Measurements from ENCODE around the gene IFFO2.

Gene IFFO2

DNA sequence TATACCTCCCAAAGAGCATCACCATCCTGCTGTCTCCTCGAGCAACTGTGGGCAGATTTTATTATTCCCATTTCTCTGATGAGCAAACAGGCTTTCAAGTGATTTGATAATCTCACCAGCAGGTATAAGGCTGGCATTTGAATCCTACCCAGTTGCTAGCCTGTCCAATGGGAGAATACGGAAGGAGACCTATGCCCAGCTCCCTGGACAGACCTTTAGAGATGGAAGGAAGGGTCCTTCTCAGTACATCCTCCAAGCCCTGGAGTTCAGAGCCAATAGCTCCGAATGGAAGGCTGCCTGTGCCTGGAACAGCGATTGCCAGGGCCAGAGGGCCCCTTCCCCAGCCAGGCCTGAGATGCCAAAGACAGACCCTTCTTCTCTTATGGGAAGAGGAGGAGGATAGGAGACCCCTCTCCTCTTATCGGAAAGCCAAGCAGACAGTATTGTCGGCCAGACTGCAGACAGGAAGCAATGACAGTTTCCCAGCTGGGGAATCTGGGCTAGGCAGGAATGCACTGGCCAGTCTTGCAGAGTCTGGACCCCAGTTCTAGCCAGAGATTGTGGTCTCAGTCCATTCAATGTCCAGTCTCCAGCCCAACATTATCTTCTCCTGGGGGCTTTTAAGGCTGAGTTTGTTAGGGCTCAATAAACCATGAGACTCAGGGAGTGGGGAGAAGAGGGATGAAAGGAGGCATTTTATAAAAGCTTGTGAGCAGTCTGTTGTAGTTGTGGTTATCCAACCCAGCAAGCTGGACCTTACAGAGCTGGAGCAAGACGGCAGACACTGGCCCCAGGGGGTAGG lies 2.0 kb downstream of the IFFO2 start:
- H3K9me3 ChIP-seq (ENCODE audit: low read length): no peaks in the 10 kb centered on the region
- no peak overlapping the region for H3K4me3 ChIP-seq (ENCODE audit: low read depth, low read length, poor library complexity, severe bottlenecking)
- H3K79me2 ChIP-seq (ENCODE audit: insufficient read depth, low read length): no peaks in the 10 kb centered on the region
- H3K4me1 ChIP-seq (ENCODE audit: insufficient read depth, low read length, severe bottlenecking): peaks cover 4% of the 10 kb centered on the region
- H3F3A ChIP-seq (ENCODE audit: insufficient read depth, low read length): no peaks in the 10 kb centered on the region
- no peak overlapping the region for H3K9ac ChIP-seq (ENCODE audit: low read length)
- peaks cover 6% of the 10 kb centered on the region; the same call in 1 of the 2 replicates for H3K27me3 ChIP-seq (ENCODE audit: insufficient read depth, low read length)
- TF ChIP-seq, protein P1, sequence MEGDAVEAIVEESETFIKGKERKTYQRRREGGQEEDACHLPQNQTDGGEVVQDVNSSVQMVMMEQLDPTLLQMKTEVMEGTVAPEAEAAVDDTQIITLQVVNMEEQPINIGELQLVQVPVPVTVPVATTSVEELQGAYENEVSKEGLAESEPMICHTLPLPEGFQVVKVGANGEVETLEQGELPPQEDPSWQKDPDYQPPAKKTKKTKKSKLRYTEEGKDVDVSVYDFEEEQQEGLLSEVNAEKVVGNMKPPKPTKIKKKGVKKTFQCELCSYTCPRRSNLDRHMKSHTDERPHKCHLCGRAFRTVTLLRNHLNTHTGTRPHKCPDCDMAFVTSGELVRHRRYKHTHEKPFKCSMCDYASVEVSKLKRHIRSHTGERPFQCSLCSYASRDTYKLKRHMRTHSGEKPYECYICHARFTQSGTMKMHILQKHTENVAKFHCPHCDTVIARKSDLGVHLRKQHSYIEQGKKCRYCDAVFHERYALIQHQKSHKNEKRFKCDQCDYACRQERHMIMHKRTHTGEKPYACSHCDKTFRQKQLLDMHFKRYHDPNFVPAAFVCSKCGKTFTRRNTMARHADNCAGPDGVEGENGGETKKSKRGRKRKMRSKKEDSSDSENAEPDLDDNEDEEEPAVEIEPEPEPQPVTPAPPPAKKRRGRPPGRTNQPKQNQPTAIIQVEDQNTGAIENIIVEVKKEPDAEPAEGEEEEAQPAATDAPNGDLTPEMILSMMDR (IDR thresholded peaks at IDR 0.05; ENCODE audit: low read length): no peak
- TF ChIP-seq EZH2 (IDR thresholded peaks at IDR 0.05; ENCODE audit: borderline replicate concordance, low read length): no peak
- H3K4me2 ChIP-seq (ENCODE audit: low read length): no peak overlapping the region
- H3K27ac ChIP-seq (ENCODE audit: low read depth, low read length, poor library complexity, severe bottlenecking): no peak overlapping the region
- H4K20me1 ChIP-seq (ENCODE audit: insufficient read depth, low read length): no peaks in the 10 kb centered on the region
- H3K9me2 ChIP-seq (ENCODE audit: low read depth, low read length): no peaks in the 10 kb centered on the region
- H3K36me3 ChIP-seq (ENCODE audit: insufficient read depth, low read length): no peaks in the 10 kb centered on the region
- no peak overlapping the region for H2AFZ ChIP-seq (ENCODE audit: low read length)

DNA sequence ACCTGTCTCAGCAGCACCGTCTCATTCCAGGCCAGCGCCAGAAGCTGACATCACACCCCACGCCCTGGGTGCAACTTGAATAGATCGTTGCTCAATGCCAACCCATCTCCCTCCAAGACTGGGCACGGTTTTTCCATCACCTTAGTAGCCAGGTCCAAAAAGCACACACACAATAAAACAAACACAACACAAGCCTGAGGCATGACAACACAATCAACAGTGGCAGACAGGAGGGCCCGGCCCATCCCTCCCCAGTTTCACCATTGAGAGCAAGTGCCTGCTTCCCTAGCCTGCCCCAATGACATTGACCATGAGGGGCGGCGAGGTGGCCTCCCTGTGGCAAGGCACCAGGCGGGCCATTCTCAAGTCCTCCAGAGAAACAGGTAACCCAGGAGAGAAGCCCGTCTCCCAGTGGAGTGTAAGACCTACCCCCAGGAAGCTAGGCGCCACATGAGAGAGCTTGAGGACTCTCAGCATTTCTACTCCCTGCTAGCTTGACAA lies 2.7 kb downstream of the IFFO2 start:
- no peaks in the 10 kb centered on the region for H3K9me3 ChIP-seq (ENCODE audit: low read length)
- no peaks in the 10 kb centered on the region for H3K36me3 ChIP-seq (ENCODE audit: insufficient read depth, low read length)
- no peak overlapping the region for H3K9ac ChIP-seq (ENCODE audit: low read length)
- H3F3A ChIP-seq (ENCODE audit: insufficient read depth, low read length): no peaks in the 10 kb centered on the region
- TF ChIP-seq EZH2 (IDR thresholded peaks at IDR 0.05; ENCODE audit: borderline replicate concordance, low read length): no peak
- TF ChIP-seq, protein P1 (IDR thresholded peaks at IDR 0.05; ENCODE audit: low read length): no peak
- no peaks in the 10 kb centered on the region for H4K20me1 ChIP-seq (ENCODE audit: insufficient read depth, low read length)
- H3K27me3 ChIP-seq (ENCODE audit: insufficient read depth, low read length): peaks cover 6% of the 10 kb centered on the region; the same call in 1 of the 2 replicates
- no peak overlapping the region for H3K27ac ChIP-seq (ENCODE audit: low read depth, low read length, poor library complexity, severe bottlenecking)
- H3K4me1 ChIP-seq (ENCODE audit: insufficient read depth, low read length, severe bottlenecking): peaks cover 4% of the 10 kb centered on the region
- H3K9me2 ChIP-seq (ENCODE audit: low read depth, low read length): no peaks in the 10 kb centered on the region
- no peak overlapping the region for H2AFZ ChIP-seq (ENCODE audit: low read length)
- H3K79me2 ChIP-seq (ENCODE audit: insufficient read depth, low read length): no peaks in the 10 kb centered on the region
- H3K4me3 ChIP-seq (ENCODE audit: low read depth, low read length, poor library complexity, severe bottlenecking): no peak overlapping the region
- H3K4me2 ChIP-seq (ENCODE audit: low read length): no peak overlapping the region

DNA sequence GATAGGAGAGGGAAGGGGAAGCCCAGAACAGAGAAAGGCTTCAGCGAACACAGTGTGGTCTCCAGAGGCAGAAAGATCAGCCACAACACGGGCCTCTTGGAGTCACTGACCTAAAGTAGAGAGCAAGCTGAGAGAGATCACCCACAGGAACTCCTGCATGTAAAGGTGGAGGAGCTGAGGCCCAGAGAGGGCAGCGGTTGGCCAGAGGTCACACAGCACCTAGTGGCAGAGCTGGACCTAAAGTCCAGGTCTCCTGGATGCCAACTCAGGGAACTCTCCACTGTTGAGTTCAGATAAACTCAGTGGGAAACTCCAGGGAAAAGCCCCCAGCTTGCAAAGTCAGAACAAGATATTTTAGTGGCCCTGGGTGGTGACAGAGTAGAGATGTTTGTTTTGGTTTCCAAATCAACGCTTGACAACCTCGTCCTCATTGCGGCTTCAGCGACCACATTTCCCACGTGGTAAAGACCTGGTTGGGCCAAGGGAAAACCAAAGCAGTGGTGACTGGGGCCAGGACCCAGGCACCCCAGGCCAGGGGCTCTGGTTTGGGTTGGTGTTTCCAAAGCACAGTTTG lies 4.6 kb downstream of the IFFO2 start:
- Histone ChIP-seq H3K4me1 (ENCODE audit: insufficient read depth, low read length, severe bottlenecking) (peaks cover 2% of the 10 kb centered on the region), H3K27ac (ENCODE audit: low read depth, low read length, poor library complexity, severe bottlenecking) (no peak overlapping the region), H3K36me3 (ENCODE audit: insufficient read depth, low read length) (no peaks in the 10 kb centered on the region), H3K4me3 (ENCODE audit: low read depth, low read length, poor library complexity, severe bottlenecking) (no peak overlapping the region), H3K9me3 (ENCODE audit: low read length) (no peaks in the 10 kb centered on the region), H2AFZ (ENCODE audit: low read length) (no peak overlapping the region), H3K79me2 (ENCODE audit: insufficient read depth, low read length) (no peaks in the 10 kb centered on the region), H3K9me2 (ENCODE audit: low read depth, low read length) (no peaks in the 10 kb centered on the region), H3K4me2 (ENCODE audit: low read length) (no peak overlapping the region), H3F3A (ENCODE audit: insufficient read depth, low read length) (no peaks in the 10 kb centered on the region), H4K20me1 (ENCODE audit: insufficient read depth, low read length) (no peaks in the 10 kb centered on the region), H3K27me3 (ENCODE audit: insufficient read depth, low read length) (peaks cover 3% of the 10 kb centered on the region; the same call in 1 of the 2 replicates), H3K9ac (ENCODE audit: low read length) (no peak overlapping the region)
- no peak for TF ChIP-seq EZH2 (IDR thresholded peaks at IDR 0.05; ENCODE audit: borderline replicate concordance, low read length)
- TF ChIP-seq, protein P1 (IDR thresholded peaks at IDR 0.05; ENCODE audit: low read length): no peak

Data from OCI-LY1 (cell line).